Skeletal muscle satellite cell (primary cell): ENCODE measurements around the gene ANGPT4.

Experiments used
- H3K27me3 ChIP-seq: 2 replicates; pipeline ENCODE4 v1.7.0; 2013; ENCODE audit warnings: low read length; ENCODE audit not compliant: control insufficient read depth, insufficient read depth
- H3K36me3 ChIP-seq: 2 replicates; pipeline ENCODE4 v1.7.0; 2013; ENCODE audit warnings: mild to moderate bottlenecking, control low read depth, low read length; ENCODE audit not compliant: insufficient read depth
- H3K4me1 ChIP-seq: 2 replicates; pipeline ENCODE4 v1.7.0; 2013; ENCODE audit warnings: low read length; ENCODE audit not compliant: control insufficient read depth, insufficient read depth
- H3K4me2 ChIP-seq: 2 replicates; pipeline ENCODE4 v1.7.0; 2013; ENCODE audit warnings: mild to moderate bottlenecking, low read length
- H3K4me3 ChIP-seq: 2 replicates; pipeline ENCODE4 v1.7.0; 2013; ENCODE audit warnings: low read length
- H3K9ac ChIP-seq: 2 replicates; pipeline ENCODE4 v1.7.0; 2013; ENCODE audit warnings: mild to moderate bottlenecking, low read depth, low read length, moderate library complexity
- H3K9me3 ChIP-seq: replicated peaks from 2 replicates; pipeline ENCODE4 v1.7.0; 2013; ENCODE audit warnings: mild to moderate bottlenecking, control low read depth, low read length

The ANGPT4 gene

DNA sequence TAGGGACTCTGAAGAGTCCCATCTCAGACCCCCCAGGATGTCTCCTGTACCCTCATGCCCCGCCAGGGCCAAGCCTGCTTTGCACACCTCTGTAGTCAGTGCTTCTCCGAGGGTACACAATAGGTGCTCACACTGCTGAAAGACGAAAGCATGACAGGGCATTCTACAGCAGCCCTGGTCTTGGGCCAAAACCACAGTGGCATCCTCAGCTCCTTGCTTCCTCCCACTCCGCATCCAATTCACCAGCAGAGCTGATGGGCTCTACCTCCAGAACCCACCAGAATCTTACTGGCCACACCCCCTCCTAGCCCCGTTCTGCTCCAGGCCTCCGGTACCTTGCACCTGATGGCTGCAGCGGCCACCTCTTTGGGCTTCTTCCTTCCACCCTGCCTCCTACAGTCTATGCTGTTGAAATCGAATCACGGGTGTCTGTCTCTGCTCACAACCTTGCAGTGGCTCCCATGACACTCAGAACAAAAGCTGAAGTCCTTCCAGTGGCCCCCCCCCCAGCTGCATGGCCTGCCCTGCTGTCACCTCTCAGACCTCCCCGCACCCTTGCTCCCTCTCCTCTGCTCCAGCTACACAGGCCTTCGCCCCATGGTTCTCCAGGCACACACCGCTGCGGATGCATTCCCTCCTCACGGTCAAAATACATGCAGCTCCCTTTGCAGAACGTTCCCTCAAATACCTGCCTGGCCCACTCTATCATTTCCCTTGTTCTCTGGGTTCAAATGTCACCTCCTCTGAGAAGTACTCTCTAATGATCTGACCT is 1.2 kb downstream of the ANGPT4 start:
- no peak overlapping the region for H3K9ac ChIP-seq
- no peak overlapping the region for H3K4me3 ChIP-seq
- H3K27me3 ChIP-seq: peaks cover 35% of the 10 kb centered on the region
- no peak overlapping the region for H3K4me2 ChIP-seq
- H3K4me1 ChIP-seq: no peaks in the 10 kb centered on the region
- H3K36me3 ChIP-seq: no peaks in the 10 kb centered on the region
- H3K9me3 ChIP-seq: no peaks in the 10 kb centered on the region

DNA sequence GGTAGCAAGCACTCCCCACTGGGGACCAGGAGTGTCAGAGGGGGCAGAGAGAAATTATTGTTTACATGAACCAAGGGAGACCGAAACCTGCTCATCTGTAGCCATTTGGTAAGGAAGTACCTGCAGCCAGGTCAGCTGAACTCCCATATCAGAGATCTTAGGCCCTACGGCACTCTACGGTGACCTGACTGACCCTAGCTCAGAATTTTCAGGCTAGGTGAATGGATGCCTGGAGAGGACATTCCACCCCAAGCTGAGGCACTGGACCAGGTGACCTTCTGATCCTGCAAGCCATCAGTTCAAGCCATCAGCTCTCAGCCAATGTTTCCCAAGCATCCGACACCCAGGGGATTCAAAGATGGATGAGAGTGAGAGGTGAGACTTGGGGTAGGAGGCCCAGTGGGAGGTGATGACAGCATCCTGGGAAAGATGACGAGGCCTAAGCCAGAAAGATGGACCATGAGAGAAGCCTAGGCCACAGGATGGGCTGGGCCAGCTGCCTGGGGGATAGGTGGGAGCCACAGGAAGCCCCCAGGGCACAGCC is 2.8 kb downstream of the ANGPT4 start:
- H3K9me3 ChIP-seq: no peaks in the 10 kb centered on the region
- no peak overlapping the region for H3K4me3 ChIP-seq
- H3K9ac ChIP-seq: no peak overlapping the region
- no peaks in the 10 kb centered on the region for H3K36me3 ChIP-seq
- no peaks in the 10 kb centered on the region for H3K4me1 ChIP-seq
- H3K27me3 ChIP-seq: peaks cover 35% of the 10 kb centered on the region
- no peak overlapping the region for H3K4me2 ChIP-seq

DNA sequence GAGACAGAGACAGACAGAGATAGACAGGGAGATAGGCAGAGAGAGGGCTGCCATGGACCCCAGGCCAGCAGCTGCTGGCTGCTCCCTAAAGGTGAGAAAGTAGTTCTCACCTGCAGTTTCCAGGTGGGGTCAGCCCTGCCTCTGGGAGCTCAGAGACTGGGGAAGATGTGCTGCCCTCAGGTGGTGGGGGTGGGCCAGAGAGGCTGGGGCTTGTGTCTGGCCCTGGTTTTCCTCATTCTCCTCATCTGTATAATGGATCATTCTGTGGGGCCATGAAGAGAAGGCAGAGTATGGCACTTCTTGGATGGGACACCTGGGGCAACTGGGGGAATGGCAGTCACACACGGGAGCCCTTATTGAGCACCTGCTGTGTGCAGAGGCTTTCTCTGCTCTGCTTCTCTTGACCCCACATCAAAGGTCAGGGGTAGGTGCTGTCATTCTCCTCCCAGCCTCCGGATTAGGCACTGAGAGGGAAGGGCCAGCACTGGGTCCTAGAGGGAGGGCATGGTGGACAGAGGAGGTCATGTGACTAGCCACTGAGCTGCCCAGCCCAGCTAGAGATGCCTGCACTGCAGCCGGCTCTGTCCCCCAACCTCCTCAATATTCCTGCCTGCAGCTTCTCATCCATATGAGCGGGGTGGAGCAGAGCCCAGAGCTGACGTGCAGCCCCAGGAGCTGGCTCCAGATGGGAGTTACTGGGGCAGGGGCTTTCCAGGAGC is 4.1 kb downstream of the ANGPT4 start:
- H3K4me2 ChIP-seq: no peak overlapping the region
- H3K27me3 ChIP-seq: peaks cover 25% of the 10 kb centered on the region
- no peaks in the 10 kb centered on the region for H3K36me3 ChIP-seq
- no peak overlapping the region for H3K9ac ChIP-seq
- no peaks in the 10 kb centered on the region for H3K9me3 ChIP-seq
- H3K4me1 ChIP-seq: no peaks in the 10 kb centered on the region
- no peak overlapping the region for H3K4me3 ChIP-seq

DNA sequence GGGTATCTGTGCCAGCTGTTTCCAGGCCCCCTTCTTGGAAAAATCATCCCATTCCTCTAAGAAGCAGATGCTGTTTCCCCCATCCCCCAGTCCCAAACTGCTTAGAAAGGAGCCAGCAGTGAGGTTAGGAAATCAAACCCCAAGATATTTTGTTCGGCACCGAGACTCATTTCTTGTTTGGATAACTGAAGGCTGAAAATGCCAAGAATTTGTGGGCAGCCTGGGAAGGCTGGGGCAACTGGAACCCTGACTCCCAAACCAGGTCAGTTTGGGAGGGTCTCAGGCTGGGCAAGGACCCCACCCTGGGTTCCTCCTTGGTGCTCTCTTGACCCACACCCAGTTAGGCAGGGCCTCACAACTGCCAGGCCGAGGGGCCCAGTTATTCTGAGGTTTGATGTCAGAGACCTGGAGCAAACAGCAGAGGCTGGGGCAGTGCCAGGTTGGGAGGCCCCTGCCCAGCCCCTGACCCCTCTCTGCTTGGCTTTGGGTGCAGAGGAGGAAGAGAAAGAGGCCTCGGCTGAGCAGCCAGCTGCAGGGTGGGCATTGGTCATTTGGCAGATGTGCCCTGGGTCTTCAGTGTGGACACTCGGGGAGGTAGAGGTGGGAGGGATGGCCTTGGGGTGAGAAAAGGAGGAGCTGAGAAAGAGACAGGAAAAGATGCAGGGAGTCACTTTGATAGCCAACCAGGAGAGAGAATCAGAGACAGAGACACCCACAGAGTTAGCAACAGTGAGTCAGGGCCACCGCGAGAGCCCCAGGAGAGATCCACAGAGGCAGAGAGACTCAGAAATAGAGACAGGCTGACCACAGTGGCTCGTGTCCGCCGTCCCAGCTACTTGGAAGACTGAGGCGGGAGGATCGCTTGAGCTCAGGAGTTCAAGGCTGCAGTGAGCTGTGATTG is 5.0 kb downstream of the ANGPT4 start:
- no peaks in the 10 kb centered on the region for H3K36me3 ChIP-seq
- H3K9ac ChIP-seq: no peak overlapping the region
- H3K4me3 ChIP-seq: no peak overlapping the region
- H3K4me2 ChIP-seq: no peak overlapping the region
- H3K4me1 ChIP-seq: no peaks in the 10 kb centered on the region
- peaks cover 22% of the 10 kb centered on the region for H3K27me3 ChIP-seq
- no peaks in the 10 kb centered on the region for H3K9me3 ChIP-seq

DNA sequence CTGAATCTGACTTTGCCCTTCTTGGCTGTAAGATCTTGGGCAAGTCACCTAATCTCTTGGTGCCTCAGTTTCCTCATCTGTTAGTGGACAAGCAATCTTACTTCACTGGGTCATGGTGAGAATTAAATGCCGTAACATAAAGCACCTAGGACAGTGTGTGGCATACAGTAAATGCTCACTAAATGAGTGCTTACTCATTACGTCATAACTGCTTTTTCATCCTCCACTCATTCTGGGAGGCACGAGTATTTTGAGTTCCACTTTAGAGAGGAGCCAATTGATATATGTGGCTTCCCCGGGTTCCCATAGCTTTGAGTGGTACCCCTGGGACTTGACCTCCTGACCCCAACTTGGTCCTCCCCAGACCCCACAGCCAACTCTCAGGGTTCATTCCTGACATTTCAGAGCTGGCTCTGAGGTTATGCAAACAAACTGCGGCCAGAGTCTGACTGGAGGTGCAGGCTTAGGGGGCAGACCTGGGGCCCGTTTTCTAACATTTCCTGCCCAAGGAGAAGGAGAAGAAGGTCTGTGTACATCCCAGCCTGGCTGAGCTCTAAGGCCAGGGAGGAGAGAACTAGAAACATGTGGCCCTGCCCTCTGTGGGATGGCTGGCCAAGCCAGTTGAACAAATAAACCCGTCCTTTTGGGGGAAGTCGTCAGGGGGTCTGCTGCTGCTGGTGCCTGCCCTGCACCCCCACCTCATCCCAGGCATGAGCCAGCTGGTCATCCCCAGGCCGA is 5.8 kb downstream of the ANGPT4 start:
- H3K9me3 ChIP-seq: no peaks in the 10 kb centered on the region
- no peak overlapping the region for H3K4me2 ChIP-seq
- no peak overlapping the region for H3K4me3 ChIP-seq
- H3K9ac ChIP-seq: no peak overlapping the region
- no peaks in the 10 kb centered on the region for H3K36me3 ChIP-seq
- peaks cover 18% of the 10 kb centered on the region for H3K27me3 ChIP-seq
- no peaks in the 10 kb centered on the region for H3K4me1 ChIP-seq

DNA sequence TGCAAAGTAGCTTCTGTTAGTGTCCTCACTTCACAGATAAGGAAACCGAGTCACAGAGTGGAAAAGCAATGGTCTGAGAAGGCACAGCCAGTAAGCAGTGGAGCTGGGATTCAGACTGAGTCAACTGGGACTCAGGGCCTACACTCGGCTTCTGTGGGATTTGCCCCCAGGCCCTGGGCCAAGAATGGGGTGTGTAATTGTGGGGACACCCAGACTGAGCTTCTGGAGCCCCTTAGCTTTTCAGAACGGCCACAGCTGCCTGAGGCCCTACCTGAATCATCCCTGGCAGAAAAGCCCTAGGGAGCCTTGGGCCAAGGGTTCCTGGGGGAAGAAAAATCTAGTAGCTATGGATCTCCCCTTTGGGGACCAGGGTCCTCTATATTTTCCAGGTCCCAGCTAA is 6.5 kb downstream of the ANGPT4 start:
- no peaks in the 10 kb centered on the region for H3K4me1 ChIP-seq
- no peaks in the 10 kb centered on the region for H3K36me3 ChIP-seq
- H3K4me3 ChIP-seq: no peak overlapping the region
- H3K9ac ChIP-seq: no peak overlapping the region
- H3K4me2 ChIP-seq: no peak overlapping the region
- peaks cover 16% of the 10 kb centered on the region for H3K27me3 ChIP-seq
- no peaks in the 10 kb centered on the region for H3K9me3 ChIP-seq

DNA sequence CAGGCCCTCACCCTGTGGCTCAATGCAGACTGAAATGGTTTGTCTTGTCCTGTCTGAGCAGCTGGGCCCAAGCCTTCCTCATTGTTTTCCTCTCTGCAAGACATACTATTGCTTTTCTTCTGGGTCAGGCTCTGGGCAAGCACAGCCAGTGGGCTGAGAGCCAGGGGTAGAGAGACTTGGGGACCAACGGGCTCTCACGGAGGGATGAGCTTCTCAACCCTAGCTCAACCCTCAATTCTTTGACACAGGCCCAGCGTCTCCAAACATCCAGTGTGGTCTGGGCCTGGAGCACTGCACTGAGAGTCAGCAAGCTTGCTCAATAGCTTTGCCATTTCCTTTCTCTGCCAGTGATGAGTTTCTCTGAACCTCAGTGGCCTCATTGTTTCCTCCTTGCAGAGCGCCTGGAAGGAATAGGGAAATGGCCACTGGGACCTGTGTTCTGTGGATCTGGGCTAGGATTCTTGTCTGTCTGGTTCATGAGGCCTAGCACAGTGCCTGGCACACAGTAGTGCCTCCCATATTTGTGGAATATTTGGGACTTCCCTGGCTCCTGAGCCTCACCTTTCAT is 9.3 kb downstream of the ANGPT4 start:
- H3K9me3 ChIP-seq: no peaks in the 10 kb centered on the region
- no peak overlapping the region for H3K4me2 ChIP-seq
- H3K4me3 ChIP-seq: no peak overlapping the region
- peaks cover 12% of the 10 kb centered on the region for H3K27me3 ChIP-seq
- H3K9ac ChIP-seq: no peak overlapping the region
- no peaks in the 10 kb centered on the region for H3K4me1 ChIP-seq
- H3K36me3 ChIP-seq: no peaks in the 10 kb centered on the region

DNA sequence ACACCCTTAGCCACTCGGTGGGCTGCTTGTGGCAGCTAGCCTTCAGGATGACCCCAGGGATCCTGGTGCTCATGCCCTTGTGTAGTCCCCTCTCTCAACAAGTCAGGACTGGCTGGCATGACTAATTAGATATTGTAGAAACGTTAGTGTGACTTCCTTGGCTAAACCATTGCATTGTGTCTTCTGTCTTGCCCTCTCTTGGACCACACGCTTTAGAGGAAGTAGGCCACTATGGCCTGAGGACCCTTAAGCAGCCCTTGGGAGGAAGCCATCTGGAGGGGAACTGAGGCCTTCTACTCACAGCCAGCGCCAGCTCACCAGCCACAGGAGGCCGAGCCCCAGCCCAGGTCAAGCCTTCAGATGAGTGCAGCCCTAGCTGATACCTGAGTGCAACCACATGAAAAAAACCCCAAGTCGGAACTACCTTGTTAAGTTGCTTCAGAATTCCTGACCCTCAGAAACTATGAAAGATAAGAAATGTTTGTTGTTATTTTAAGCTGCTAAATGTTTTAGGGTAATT is 10.1 kb downstream of the ANGPT4 start:
- H3K9ac ChIP-seq: no peak overlapping the region
- H3K36me3 ChIP-seq: no peaks in the 10 kb centered on the region
- no peaks in the 10 kb centered on the region for H3K9me3 ChIP-seq
- H3K4me3 ChIP-seq: no peak overlapping the region
- peaks cover 8% of the 10 kb centered on the region for H3K27me3 ChIP-seq
- H3K4me1 ChIP-seq: no peaks in the 10 kb centered on the region
- no peak overlapping the region for H3K4me2 ChIP-seq

DNA sequence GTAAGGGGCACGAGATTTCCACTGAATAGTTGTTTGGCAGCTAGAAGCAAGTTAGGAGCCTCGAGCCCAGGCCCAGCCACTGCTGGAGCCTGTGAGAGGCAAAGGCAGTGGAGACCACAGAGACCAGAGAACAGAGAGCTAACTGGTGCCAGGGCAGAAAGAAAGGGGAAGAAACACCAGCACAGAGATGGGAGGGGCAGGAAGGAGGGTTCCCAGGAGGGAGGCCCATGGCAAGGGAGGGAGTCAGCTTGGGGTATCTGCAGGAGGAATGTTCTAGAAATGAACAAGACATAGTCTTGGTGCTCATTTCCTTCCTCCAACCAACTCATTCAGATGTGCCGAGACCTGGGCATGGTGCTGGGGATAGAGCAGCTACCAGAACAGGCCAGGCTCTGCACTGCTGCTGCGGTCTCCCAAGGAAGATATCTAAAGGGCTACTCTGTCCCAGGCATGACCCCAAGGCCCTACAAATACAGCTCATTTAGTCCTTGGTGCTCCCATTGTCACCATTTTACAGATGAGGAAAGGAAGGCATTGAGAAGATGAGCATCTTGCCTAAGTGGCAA is 10.7 kb downstream of the ANGPT4 start:
- Histone ChIP-seq H3K9ac (no peak overlapping the region), H3K4me3 (no peak overlapping the region), H3K36me3 (no peaks in the 10 kb centered on the region), H3K9me3 (no peaks in the 10 kb centered on the region), H3K27me3 (peaks cover 8% of the 10 kb centered on the region), H3K4me2 (no peak overlapping the region), H3K4me1 (no peaks in the 10 kb centered on the region)

DNA sequence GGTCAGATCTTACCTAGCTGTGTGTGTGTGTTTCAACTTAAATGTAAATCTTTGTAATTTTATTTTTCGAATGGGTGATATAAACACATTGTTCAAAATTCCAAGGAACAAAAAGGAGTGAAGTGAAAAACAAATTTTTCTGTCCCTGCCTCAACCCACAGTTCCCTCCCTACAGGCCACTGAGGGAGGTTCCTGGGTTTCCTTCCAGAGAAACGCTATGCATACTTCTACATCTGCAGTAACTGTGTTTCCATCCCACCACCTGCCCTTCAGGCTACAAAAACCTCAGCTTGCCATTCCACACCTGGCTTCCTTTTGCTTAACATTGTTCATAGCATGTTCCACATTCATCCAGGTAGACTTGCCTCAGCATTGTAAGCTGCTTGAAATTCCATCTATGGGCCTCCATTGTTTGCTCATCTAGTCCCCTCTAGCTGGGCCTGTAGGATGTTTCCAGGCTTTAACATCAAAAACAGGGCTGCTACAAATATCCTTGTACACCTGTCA is 12.0 kb downstream of the ANGPT4 start:
- no peak overlapping the region for H3K4me3 ChIP-seq
- H3K36me3 ChIP-seq: no peaks in the 10 kb centered on the region
- H3K27me3 ChIP-seq: no peaks in the 10 kb centered on the region
- H3K9ac ChIP-seq: no peak overlapping the region
- no peak overlapping the region for H3K4me2 ChIP-seq
- H3K4me1 ChIP-seq: no peaks in the 10 kb centered on the region
- H3K9me3 ChIP-seq: no peaks in the 10 kb centered on the region
